Measurements from ENCODE around the gene GUCY1B1.

The GUCY1B1 gene

DNA sequence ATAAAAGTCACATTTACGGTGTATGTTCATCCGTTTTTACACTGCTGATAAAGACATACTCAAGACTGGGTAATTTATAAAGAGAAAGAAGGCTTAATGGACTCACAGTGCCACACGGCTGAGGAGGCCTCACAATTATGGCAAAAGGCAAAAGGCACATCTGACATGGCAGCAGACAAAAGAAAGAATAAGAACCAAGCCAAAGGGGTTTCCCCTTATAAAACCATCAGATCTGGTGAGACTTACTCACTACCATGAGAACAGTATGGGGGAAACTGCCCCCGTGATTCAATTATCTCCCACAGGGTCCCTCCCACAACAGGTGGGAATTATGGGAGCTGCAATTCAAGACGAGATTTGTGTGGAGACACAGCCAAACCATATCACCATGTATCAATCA, 7.3 kb upstream of the GUCY1B1 start:
- Histone ChIP-seq H3K9me3 (ENCODE audit: low read depth, low read length) (no peaks in the 10 kb centered on the region), H3K9ac (ENCODE audit: insufficient read length) (no peak overlapping the region), H3K36me3 (ENCODE audit: insufficient read depth, low read length) (no peaks in the 10 kb centered on the region), H3K4me3 (no peak overlapping the region), H3K27ac (no peak overlapping the region)
- no peak for DNase-seq (ENCODE audit: low read depth, low spot score)
- TF ChIP-seq POLR2AphosphoS5 (IDR thresholded peaks at IDR 0.05; ENCODE audit: borderline replicate concordance, low read depth, low read length): no peak
- no peak for TF ChIP-seq EZH2 (IDR thresholded peaks at IDR 0.05)
- no peak for TF ChIP-seq FOXP2 (optimal IDR thresholded peaks at IDR 0.05; ENCODE audit: control extremely low read depth, extremely low read length, insufficient read depth)

- DNase-seq (ENCODE audit: low read depth, low spot score): no peak
- Histone ChIP-seq H3K36me3 (ENCODE audit: insufficient read depth, low read length) (no peaks in the 10 kb centered on the region), H3K4me3 (no peak overlapping the region), H3K27ac (no peak overlapping the region), H3K9ac (ENCODE audit: insufficient read length) (no peak overlapping the region), H3K9me3 (ENCODE audit: low read depth, low read length) (no peaks in the 10 kb centered on the region)
- TF ChIP-seq FOXP2 (optimal IDR thresholded peaks at IDR 0.05; ENCODE audit: control extremely low read depth, extremely low read length, insufficient read depth) (no peak), EZH2 (IDR thresholded peaks at IDR 0.05) (no peak), POLR2AphosphoS5 (IDR thresholded peaks at IDR 0.05; ENCODE audit: borderline replicate concordance, low read depth, low read length) (no peak)
Measured at GRCh38 chr4:155757745-155758265, 1.0 kb upstream of the GUCY1B1 start.

- no peak overlapping the region for H3K9ac ChIP-seq (ENCODE audit: insufficient read length)
Measured at GRCh38 chr4:155759372-155760252, 791 bp downstream of the GUCY1B1 start.

DNA sequence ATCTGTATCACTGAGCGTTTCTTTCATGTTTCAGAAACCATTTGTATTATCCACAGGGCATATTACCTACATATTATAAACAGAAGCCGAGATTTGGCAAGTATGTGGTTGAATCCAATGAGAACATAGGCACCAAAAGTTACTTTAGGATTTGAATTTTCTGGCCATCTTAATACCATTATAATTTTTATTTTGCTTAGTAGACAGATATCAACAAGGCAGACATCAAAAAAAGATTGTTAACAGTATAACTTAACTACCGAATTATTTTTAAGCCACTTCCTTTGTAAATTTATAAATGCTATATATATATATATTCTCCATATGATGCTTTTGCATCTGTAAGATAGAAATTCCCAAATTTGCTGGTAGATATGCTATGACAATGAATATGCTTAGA, 2.2 kb downstream of the GUCY1B1 start:
- H3K36me3 ChIP-seq (ENCODE audit: insufficient read depth, low read length): no peaks in the 10 kb centered on the region

More at GRCh38 chr4:155759372-155760252, 791 bp downstream of the GUCY1B1 start:
- Histone ChIP-seq H3K36me3 (ENCODE audit: insufficient read depth, low read length) (no peaks in the 10 kb centered on the region), H3K9me3 (ENCODE audit: low read depth, low read length) (no peaks in the 10 kb centered on the region), H3K4me3 (peak overlapping the region; percentile 72), H3K27ac (no peak overlapping the region)
- TF ChIP-seq EZH2 (IDR thresholded peaks at IDR 0.05) (no peak), POLR2AphosphoS5 (IDR thresholded peaks at IDR 0.05; ENCODE audit: borderline replicate concordance, low read depth, low read length) (no peak)
- DNase-seq (ENCODE audit: low read depth, low spot score): no peak

DNA sequence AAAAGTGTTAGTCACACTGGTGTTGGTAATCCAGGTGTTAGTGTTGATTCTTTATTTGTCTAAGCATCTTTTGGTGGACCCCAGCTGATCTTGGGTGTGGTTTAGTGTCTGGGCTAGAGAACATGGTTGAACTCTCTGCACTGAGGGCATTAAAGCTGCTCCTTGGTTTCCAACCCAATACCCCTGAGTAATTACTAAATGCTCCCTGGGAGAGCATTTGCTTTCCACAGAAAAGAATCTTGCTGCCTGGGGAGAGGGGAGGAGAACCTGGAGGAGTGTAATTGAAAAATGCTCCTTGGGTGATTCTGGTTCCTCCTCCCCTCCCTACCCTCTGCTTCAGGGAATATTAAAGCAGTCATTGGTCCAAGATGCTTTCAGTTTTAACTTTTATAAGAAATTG, 3.1 kb downstream of the GUCY1B1 start:
- Histone ChIP-seq H3K9ac (ENCODE audit: insufficient read length) (no peak overlapping the region), H3K9me3 (ENCODE audit: low read depth, low read length) (no peaks in the 10 kb centered on the region), H3K27ac (no peak overlapping the region), H3K36me3 (ENCODE audit: insufficient read depth, low read length) (no peaks in the 10 kb centered on the region), H3K4me3 (no peak overlapping the region)
- no peak for DNase-seq (ENCODE audit: low read depth, low spot score)
- TF ChIP-seq EZH2 (IDR thresholded peaks at IDR 0.05) (no peak), POLR2AphosphoS5 (IDR thresholded peaks at IDR 0.05; ENCODE audit: borderline replicate concordance, low read depth, low read length) (no peak), FOXP2 (optimal IDR thresholded peaks at IDR 0.05; ENCODE audit: control extremely low read depth, extremely low read length, insufficient read depth) (no peak)

More for the DNA sequence above, 2.2 kb downstream of the GUCY1B1 start:
- DNase-seq (ENCODE audit: low read depth, low spot score): no peak
- H3K9me3 ChIP-seq (ENCODE audit: low read depth, low read length): no peaks in the 10 kb centered on the region
- H3K9ac ChIP-seq (ENCODE audit: insufficient read length): no peak overlapping the region
- TF ChIP-seq POLR2AphosphoS5 (IDR thresholded peaks at IDR 0.05; ENCODE audit: borderline replicate concordance, low read depth, low read length): no peak
- no peak for TF ChIP-seq FOXP2 (optimal IDR thresholded peaks at IDR 0.05; ENCODE audit: control extremely low read depth, extremely low read length, insufficient read depth)
- TF ChIP-seq EZH2 (IDR thresholded peaks at IDR 0.05): no peak
- H3K4me3 ChIP-seq: no peak overlapping the region
- no peak overlapping the region for H3K27ac ChIP-seq

DNA sequence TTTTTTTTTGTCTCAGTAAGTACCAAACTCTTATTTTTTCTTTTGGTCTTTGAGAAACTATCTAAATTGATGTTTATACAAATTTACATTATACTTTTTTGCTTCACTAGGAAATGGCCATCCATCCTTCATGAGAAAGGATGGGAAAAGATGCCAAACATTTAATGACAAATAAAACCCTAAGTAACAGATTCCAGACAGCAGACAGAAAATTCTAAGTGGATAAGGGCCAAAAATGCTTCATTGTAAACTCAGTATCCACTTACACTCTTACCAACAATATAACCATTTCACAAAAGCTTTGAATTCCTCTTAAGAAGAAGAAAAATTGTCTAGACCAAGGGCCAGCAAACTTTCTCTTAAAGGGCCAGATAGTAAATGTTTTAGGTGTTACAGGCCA, 3.5 kb downstream of the GUCY1B1 start:
- no peak for DNase-seq (ENCODE audit: low read depth, low spot score)
- no peaks in the 10 kb centered on the region for H3K9me3 ChIP-seq (ENCODE audit: low read depth, low read length)
- TF ChIP-seq POLR2AphosphoS5 (IDR thresholded peaks at IDR 0.05; ENCODE audit: borderline replicate concordance, low read depth, low read length): no peak
- no peak overlapping the region for H3K4me3 ChIP-seq
- H3K27ac ChIP-seq: no peak overlapping the region
- H3K9ac ChIP-seq (ENCODE audit: insufficient read length): no peak overlapping the region
- H3K36me3 ChIP-seq (ENCODE audit: insufficient read depth, low read length): no peaks in the 10 kb centered on the region

DNA sequence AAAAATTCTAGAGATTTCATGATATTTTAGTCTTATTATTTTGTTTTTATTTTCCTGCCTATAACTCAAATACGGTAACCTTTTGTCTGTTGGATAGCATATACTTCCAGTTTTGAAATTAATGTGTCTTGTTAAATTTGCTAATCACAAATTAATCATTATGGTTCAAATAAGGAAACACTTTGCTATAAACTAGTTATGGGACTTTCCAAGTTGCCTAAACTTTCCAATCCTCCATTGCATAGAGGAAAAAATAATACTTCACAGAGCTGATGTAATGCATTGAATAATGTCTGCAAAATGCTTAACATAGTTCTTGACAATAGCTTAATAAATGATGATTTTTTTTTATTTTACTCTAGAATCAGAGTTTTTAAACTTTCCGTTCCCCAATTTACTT, 4.7 kb downstream of the GUCY1B1 start:
- no peak overlapping the region for H3K27ac ChIP-seq
- H3K36me3 ChIP-seq (ENCODE audit: insufficient read depth, low read length): no peaks in the 10 kb centered on the region
- DNase-seq (ENCODE audit: low read depth, low spot score): no peak
- no peaks in the 10 kb centered on the region for H3K9me3 ChIP-seq (ENCODE audit: low read depth, low read length)
- no peak overlapping the region for H3K9ac ChIP-seq (ENCODE audit: insufficient read length)
- no peak overlapping the region for H3K4me3 ChIP-seq
- TF ChIP-seq EZH2 (IDR thresholded peaks at IDR 0.05): no peak
- TF ChIP-seq FOXP2 (optimal IDR thresholded peaks at IDR 0.05; ENCODE audit: control extremely low read depth, extremely low read length, insufficient read depth): no peak
- TF ChIP-seq POLR2AphosphoS5 (IDR thresholded peaks at IDR 0.05; ENCODE audit: borderline replicate concordance, low read depth, low read length): no peak

GRCh38 chr4:155765149-155765548, 6.3 kb downstream of the GUCY1B1 start:
- Histone ChIP-seq H3K4me3 (no peak overlapping the region), H3K9me3 (ENCODE audit: low read depth, low read length) (no peaks in the 10 kb centered on the region), H3K9ac (ENCODE audit: insufficient read length) (no peak overlapping the region), H3K36me3 (ENCODE audit: insufficient read depth, low read length) (no peaks in the 10 kb centered on the region), H3K27ac (no peak overlapping the region)
- TF ChIP-seq EZH2 (IDR thresholded peaks at IDR 0.05): no peak
- TF ChIP-seq FOXP2 (optimal IDR thresholded peaks at IDR 0.05; ENCODE audit: control extremely low read depth, extremely low read length, insufficient read depth): no peak
- no peak for TF ChIP-seq POLR2AphosphoS5 (IDR thresholded peaks at IDR 0.05; ENCODE audit: borderline replicate concordance, low read depth, low read length)
- no peak for DNase-seq (ENCODE audit: low read depth, low spot score)

All from SK-N-MC (cell line).